ENCODE data around the gene MICALL2.
"Not testable (repeated sequence)": the region's sequence is repeated elsewhere in the genome, so short reads cannot be mapped to it uniquely, and the experiment has no call there.

The MICALL2 gene

GRCh38 chr7:1443587-1444200, 15.6 kb downstream of the MICALL2 start:
- H3K4me1 ChIP-seq (ENCODE audit: insufficient read depth, low read length); H3K36me3 ChIP-seq (ENCODE audit: insufficient read depth, low read length); H3K9me3 ChIP-seq (ENCODE audit: control insufficient read depth, insufficient read depth, low read length); H3K9ac ChIP-seq (ENCODE audit: low read depth, low read length): not testable (repeated sequence)

DNA sequence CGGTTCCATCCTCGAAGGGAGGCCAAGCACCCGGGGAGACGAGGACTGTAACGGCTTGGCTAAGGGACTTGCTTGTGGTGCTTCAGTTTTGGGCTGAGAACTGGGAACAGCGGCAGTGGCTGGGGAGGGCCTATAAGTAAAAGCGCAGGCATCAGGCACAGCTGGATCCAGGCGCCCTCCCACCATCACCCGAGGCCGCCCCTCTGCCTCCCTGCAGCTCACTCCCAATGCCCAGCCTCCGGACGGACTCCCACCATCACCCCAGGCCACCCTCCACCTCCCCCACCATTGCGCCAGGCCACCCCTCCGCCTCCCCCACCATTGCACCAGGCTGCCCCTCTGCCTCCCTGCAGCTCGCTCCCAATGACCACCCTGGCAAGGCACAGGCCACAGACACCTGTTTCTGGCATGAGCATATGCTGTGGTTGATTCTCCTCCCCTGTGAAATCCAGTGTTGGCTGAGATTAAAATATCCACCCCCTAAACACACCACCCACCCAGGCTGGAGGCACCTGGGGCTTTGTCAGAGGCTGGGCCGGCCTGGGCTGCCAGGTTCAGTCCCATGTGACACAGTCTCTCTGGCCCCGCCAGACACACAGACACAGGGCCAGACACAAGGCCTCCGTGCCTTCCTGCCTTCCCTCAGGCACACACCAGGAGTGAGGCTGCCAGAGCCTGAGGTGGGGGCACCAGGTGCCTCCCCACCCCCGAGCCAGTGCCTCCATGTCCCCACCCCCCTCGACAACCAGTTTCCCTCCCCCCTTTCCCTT, 16.7 kb downstream of the MICALL2 start:
- no peak overlapping the region for H3K9ac ChIP-seq (ENCODE audit: low read depth, low read length)
- no peaks in the 10 kb centered on the region for H3K4me1 ChIP-seq (ENCODE audit: insufficient read depth, low read length)
- H3K36me3 ChIP-seq (ENCODE audit: insufficient read depth, low read length), result no peaks in the 10 kb centered on the region; the same call in 1 of the 2 replicates
- no peaks in the 10 kb centered on the region for H3K9me3 ChIP-seq (ENCODE audit: control insufficient read depth, insufficient read depth, low read length)

GRCh38 chr7:1441615-1442354, 17.5 kb downstream of the MICALL2 start:
- no peaks in the 10 kb centered on the region; the same call in 1 of the 2 replicates for H3K36me3 ChIP-seq (ENCODE audit: insufficient read depth, low read length)
- H3K9ac ChIP-seq (ENCODE audit: low read depth, low read length), result no peak overlapping the region

DNA sequence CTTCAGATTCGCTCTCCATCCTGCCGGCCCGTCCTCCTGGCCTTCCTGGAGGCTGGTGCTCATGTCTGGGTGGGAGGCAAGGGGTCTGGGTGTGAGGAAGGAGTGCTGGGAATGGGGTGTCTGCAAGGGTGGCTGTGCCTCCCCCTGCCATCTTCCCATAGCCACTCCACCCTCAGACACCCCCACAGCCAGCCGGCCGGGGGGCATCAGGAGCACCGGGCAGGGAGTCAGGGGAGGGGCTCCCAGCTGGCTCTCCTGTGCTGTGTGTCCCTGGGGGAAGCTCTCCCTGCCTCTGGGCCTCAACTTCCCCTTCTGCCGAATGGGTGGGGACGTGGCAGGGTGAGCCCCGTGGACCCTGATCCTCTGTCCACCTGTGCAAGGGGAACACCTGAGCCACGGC, 18.6 kb downstream of the MICALL2 start:
- Histone ChIP-seq H3K9me3 (ENCODE audit: control insufficient read depth, insufficient read depth, low read length) (no peaks in the 10 kb centered on the region), H3K9ac (ENCODE audit: low read depth, low read length) (no peak overlapping the region), H3K36me3 (ENCODE audit: insufficient read depth, low read length) (no peaks in the 10 kb centered on the region; the same call in 1 of the 2 replicates), H3K4me1 (ENCODE audit: insufficient read depth, low read length) (no peaks in the 10 kb centered on the region)

More at GRCh38 chr7:1441615-1442354, 17.5 kb downstream of the MICALL2 start:
- Histone ChIP-seq H3K9me3 (ENCODE audit: control insufficient read depth, insufficient read depth, low read length) (no peaks in the 10 kb centered on the region), H3K4me1 (ENCODE audit: insufficient read depth, low read length) (no peaks in the 10 kb centered on the region)

DNA sequence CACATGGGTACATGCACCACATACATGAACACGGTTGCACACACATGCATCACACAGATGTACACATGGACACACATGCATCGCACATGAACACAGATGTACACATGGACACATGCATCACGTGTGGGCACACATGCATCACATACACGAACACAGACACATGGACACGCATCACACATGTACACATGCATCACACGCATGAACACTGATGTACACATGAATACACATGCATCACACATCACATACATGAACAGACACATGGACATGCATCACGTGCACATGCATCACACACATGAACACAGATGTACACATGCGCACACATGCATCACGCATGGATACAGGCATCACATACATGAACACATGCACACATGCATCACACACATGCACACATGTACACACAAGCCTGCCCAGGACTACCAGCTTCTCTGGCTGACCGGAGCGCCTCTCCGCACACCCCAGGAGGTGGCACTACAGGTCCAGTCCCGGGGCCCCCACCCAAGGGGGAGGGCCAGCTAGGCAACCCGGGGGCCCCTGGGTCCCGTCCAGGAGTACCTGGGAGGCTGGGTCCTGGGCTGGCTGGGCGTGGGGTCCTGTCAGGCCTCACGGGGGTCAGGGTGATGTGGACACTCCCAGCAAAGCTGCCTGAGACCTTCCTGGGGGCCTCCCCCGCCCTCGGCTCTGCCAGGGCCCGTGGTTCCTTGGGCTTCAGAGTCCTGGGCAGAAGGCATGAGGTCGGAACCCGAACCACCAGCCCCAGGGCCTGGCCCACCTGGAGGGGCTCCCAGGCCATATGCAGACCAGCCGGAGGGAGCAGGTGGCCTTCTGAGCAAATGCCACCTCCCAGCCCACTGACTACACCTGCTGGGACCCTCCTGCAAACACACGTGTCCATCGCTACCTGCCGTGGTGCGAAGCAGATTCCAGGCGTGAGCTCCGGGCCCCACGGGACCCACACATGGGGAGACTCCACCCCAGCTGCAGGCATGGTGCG, 19.6 kb downstream of the MICALL2 start:
- Histone ChIP-seq H3K36me3 (ENCODE audit: insufficient read depth, low read length) (no peaks in the 10 kb centered on the region), H3K9ac (ENCODE audit: low read depth, low read length) (no peak overlapping the region), H3K9me3 (ENCODE audit: control insufficient read depth, insufficient read depth, low read length) (no peaks in the 10 kb centered on the region), H3K4me1 (ENCODE audit: insufficient read depth, low read length) (no peaks in the 10 kb centered on the region)

- Histone ChIP-seq H3K36me3 (ENCODE audit: insufficient read depth, low read length) (no peaks in the 10 kb centered on the region), H3K9ac (ENCODE audit: low read depth, low read length) (no peak overlapping the region), H3K9me3 (ENCODE audit: control insufficient read depth, insufficient read depth, low read length) (no peaks in the 10 kb centered on the region), H3K4me1 (ENCODE audit: insufficient read depth, low read length) (no peaks in the 10 kb centered on the region)
These were observed 20.4 kb downstream of the MICALL2 start for GRCh38 chr7:1438821-1439220.

GRCh38 chr7:1438208-1438607, 21.1 kb downstream of the MICALL2 start:
- Histone ChIP-seq H3K9ac (ENCODE audit: low read depth, low read length) (no peak overlapping the region), H3K9me3 (ENCODE audit: control insufficient read depth, insufficient read depth, low read length) (no peaks in the 10 kb centered on the region), H3K4me1 (ENCODE audit: insufficient read depth, low read length) (no peaks in the 10 kb centered on the region), H3K36me3 (ENCODE audit: insufficient read depth, low read length) (no peaks in the 10 kb centered on the region)

DNA sequence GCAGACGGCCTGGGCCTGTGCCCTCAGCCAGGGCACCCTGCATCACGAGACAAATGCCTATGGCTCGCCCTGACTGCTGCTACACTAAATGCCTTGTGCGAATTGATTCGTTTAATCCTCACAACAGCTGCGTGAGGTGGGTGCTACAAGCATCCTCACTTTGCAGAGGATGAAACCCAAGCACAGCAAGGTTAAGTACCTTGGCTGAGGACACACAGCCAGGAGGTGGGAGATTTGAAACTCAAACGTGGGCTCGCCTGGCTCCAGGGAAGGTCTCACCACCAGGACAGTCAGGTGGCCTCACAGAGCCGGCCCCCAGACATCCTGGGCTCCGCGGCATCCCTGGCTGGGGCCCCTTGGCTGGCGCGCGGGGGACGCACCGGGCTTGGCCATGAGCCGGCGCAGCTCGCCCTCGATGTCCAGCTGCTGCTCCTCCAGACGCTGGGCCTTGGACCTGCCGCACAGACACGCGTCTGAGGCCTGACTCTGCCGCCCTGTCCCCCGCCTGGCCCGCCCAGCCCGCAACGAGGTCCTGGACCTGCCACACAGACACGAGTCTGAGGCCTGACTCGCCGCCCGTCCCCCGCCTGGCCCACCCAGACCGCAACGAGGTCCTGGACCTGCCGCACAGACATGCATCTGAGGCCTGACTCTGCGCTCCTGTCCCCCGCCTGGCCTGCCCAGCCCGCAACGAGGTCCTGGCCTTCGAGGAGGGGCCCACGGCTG, 22.0 kb downstream of the MICALL2 start:
- Histone ChIP-seq H3K9me3 (ENCODE audit: control insufficient read depth, insufficient read depth, low read length) (no peaks in the 10 kb centered on the region), H3K4me1 (ENCODE audit: insufficient read depth, low read length) (no peaks in the 10 kb centered on the region; the same call in 1 of the 2 replicates), H3K9ac (ENCODE audit: low read depth, low read length) (no peak overlapping the region), H3K36me3 (ENCODE audit: insufficient read depth, low read length) (no peaks in the 10 kb centered on the region)

DNA sequence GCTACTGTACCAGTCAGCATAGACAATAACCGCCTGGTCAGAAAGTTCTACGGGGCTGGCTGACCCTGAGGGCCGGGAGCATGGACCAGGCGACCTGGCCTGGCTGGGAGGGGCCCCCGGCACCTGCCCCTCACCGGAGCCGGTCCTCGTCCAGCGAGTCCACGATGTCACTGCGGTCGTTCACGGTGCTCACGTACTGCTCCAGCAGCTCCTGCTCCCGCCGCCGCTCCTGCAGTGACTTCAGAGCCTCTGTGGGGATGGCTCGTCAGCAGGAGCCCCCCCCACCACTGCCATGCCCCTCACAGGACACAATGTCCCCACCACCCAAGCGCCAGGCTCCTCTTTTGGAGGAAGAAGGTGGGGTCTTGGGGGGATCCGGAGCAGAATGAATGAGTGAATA, 22.7 kb downstream of the MICALL2 start:
- Histone ChIP-seq H3K9me3 (ENCODE audit: control insufficient read depth, insufficient read depth, low read length) (no peaks in the 10 kb centered on the region), H3K4me1 (ENCODE audit: insufficient read depth, low read length) (no peaks in the 10 kb centered on the region; the same call in 1 of the 2 replicates), H3K36me3 (ENCODE audit: insufficient read depth, low read length) (no peaks in the 10 kb centered on the region), H3K9ac (ENCODE audit: low read depth, low read length) (no peak overlapping the region)

GRCh38 chr7:1434891-1435670, 24.2 kb downstream of the MICALL2 start:
- H3K36me3 ChIP-seq (ENCODE audit: insufficient read depth, low read length), result no peaks in the 10 kb centered on the region
- no peaks in the 10 kb centered on the region for H3K9me3 ChIP-seq (ENCODE audit: control insufficient read depth, insufficient read depth, low read length)
- no peak overlapping the region for H3K9ac ChIP-seq (ENCODE audit: low read depth, low read length)
- no peaks in the 10 kb centered on the region; the same call in 1 of the 2 replicates for H3K4me1 ChIP-seq (ENCODE audit: insufficient read depth, low read length)

- Histone ChIP-seq H3K9me3 (ENCODE audit: control insufficient read depth, insufficient read depth, low read length) (no peaks in the 10 kb centered on the region), H3K4me1 (ENCODE audit: insufficient read depth, low read length) (no peaks in the 10 kb centered on the region; the same call in 1 of the 2 replicates), H3K9ac (ENCODE audit: low read depth, low read length) (no peak overlapping the region), H3K36me3 (ENCODE audit: insufficient read depth, low read length) (no peaks in the 10 kb centered on the region)
These were observed 25.0 kb downstream of the MICALL2 start for GRCh38 chr7:1434165-1434718.

DNA sequence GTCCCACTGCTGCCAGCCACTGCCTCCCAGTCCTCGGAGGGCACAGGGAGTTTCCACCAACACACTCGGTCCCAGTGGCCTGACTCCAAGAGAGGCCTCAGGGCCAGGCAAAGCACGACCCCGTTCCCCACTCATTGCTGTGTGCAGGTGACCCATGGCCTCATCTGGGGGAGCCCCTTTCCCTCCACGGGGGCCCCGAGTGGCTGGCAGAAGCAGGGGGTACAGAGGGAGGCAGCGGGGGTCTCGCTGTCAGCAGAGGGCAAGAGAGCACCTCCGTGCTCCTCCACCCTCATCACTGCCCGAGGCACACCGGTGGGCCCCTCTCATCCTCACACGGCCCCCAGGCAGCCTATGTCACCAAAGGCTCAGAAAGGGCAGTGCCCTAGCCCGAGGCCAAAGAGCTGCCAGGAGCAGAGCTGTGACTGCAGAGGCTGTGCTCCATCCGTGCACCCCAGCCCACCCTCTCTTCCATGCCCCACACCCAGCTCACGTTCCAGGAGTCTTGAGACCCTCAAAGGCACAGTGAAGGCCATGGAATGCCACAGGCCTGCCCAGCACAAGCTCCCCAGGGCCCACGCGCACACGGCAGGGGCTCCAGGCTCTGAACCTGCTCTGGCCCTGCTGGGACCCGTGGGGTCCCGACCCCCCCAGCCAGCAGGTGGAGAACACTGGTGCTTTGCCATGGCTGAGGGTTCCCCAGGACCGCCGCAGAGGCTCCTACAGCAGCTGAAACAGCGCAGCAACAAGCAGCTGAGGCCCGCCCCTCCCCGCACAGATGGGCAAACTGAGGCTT, 25.9 kb downstream of the MICALL2 start:
- Histone ChIP-seq H3K9ac (ENCODE audit: low read depth, low read length) (no peak overlapping the region), H3K9me3 (ENCODE audit: control insufficient read depth, insufficient read depth, low read length) (no peaks in the 10 kb centered on the region), H3K36me3 (ENCODE audit: insufficient read depth, low read length) (no peaks in the 10 kb centered on the region), H3K4me1 (ENCODE audit: insufficient read depth, low read length) (no peaks in the 10 kb centered on the region; the same call in 1 of the 2 replicates)
